H9 (cell line): ENCODE measurements around the gene COX6B2. TPM values are rescaled to one million over a fixed set of nuclear protein-coding genes. Genes with fewer than 3 reads are reported as not detected.

Experiments
- DNase-seq: peaks from one replicate; pipeline ENCODE4 v3.0.0-alpha.2; 2017
- H2AFZ ChIP-seq: one replicate; pipeline ENCODE4 v1.6.1; 2013; ENCODE audit warnings: mild to moderate bottlenecking, low read length, control low read depth, moderate library complexity
- H2AK5ac ChIP-seq: 2 replicates; pipeline ENCODE4 v1.6.1; 2013; ENCODE audit warnings: low read length, control low read depth, mixed read lengths; ENCODE audit not compliant: insufficient read length
- H2BK120ac ChIP-seq: one replicate; pipeline ENCODE4 v1.6.1; 2013; ENCODE audit warnings: low read depth, mild to moderate bottlenecking, low read length, control low read depth, inconsistent platforms; ENCODE audit not compliant: poor library complexity, severe bottlenecking
- H2BK12ac ChIP-seq: 2 replicates; pipeline ENCODE4 v1.6.1; 2013; ENCODE audit warnings: low read length, control low read depth, mixed read lengths, low read depth; ENCODE audit not compliant: insufficient read length
- H2BK15ac ChIP-seq: 2 replicates; pipeline ENCODE4 v1.6.1; 2013; ENCODE audit warnings: low read depth, low read length, control low read depth
- H2BK20ac ChIP-seq: one replicate; pipeline ENCODE4 v1.6.1; 2013; ENCODE audit warnings: low read depth, mild to moderate bottlenecking, low read length, control low read depth, inconsistent platforms; ENCODE audit not compliant: poor library complexity, severe bottlenecking
- H2BK5ac ChIP-seq: 2 replicates; pipeline ENCODE4 v1.6.1; 2013; ENCODE audit warnings: low read length, control low read depth, mixed read lengths; ENCODE audit not compliant: insufficient read length
- H3K14ac ChIP-seq: 2 replicates; pipeline ENCODE4 v1.6.1; 2013; ENCODE audit warnings: low read length, control low read depth; ENCODE audit not compliant: insufficient read depth
- H3K18ac ChIP-seq: 2 replicates; pipeline ENCODE4 v1.6.1; 2013; ENCODE audit warnings: low read depth, mild to moderate bottlenecking, mixed read lengths, low read length, control low read depth; ENCODE audit not compliant: insufficient read length
- H3K23ac ChIP-seq: 2 replicates; pipeline ENCODE4 v1.6.1; 2013; ENCODE audit warnings: low read length, control low read depth, mixed read lengths, low read depth; ENCODE audit not compliant: insufficient read length
- H3K23me2 ChIP-seq: 2 replicates; pipeline ENCODE4 v1.6.1; 2013; ENCODE audit warnings: low read depth, mild to moderate bottlenecking, mixed read lengths, low read length, control low read depth; ENCODE audit not compliant: insufficient read length, poor library complexity, severe bottlenecking
- H3K27ac ChIP-seq: 2 replicates; pipeline ENCODE4 v1.5.1; 2013; ENCODE audit warnings: low read length, control low read depth, mixed read lengths, low read depth; ENCODE audit not compliant: insufficient read length
- H3K27me3 ChIP-seq: 2 replicates; pipeline ENCODE4 v1.6.1; 2013; ENCODE audit warnings: low read length, control low read depth, inconsistent platforms; ENCODE audit not compliant: insufficient read depth
- H3K4ac ChIP-seq: 2 replicates; pipeline ENCODE4 v1.6.1; 2013; ENCODE audit warnings: low read depth, mild to moderate bottlenecking, control low read depth, inconsistent platforms, low read length, moderate library complexity
- H3K4me1 ChIP-seq: 2 replicates; pipeline ENCODE4 v1.6.1; 2013; ENCODE audit warnings: low read length, control low read depth, inconsistent platforms; ENCODE audit not compliant: insufficient read depth
- H3K4me2 ChIP-seq: 2 replicates; pipeline ENCODE4 v1.6.1; 2013; ENCODE audit warnings: low read length, control low read depth, mixed read lengths; ENCODE audit not compliant: insufficient read length, insufficient read depth
- H3K56ac ChIP-seq: 2 replicates; pipeline ENCODE4 v1.6.1; 2013; ENCODE audit warnings: low read depth, mild to moderate bottlenecking, mixed read lengths, low read length, control low read depth; ENCODE audit not compliant: insufficient read length
- H3K79me1 ChIP-seq: 2 replicates; pipeline ENCODE4 v1.6.1; 2013; ENCODE audit warnings: low read depth, mild to moderate bottlenecking, moderate library complexity, low read length, control low read depth, inconsistent platforms; ENCODE audit not compliant: insufficient read depth, poor library complexity, severe bottlenecking
- H3K79me2 ChIP-seq: 2 replicates; pipeline ENCODE4 v1.6.1; 2013; ENCODE audit warnings: low read length, control low read depth, inconsistent platforms; ENCODE audit not compliant: insufficient read depth
- H3K9ac ChIP-seq: 2 replicates; pipeline ENCODE4 v1.6.1; 2013; ENCODE audit warnings: low read length, control low read depth, mixed read lengths; ENCODE audit not compliant: insufficient read length; ENCODE audit errors: extremely low read depth
- H3K9me3 ChIP-seq: one replicate; pipeline ENCODE4 v1.6.1; 2013; ENCODE audit warnings: low read depth, low read length, inconsistent platforms; ENCODE audit not compliant: control insufficient read depth
- H3T11ph ChIP-seq: one replicate; pipeline ENCODE4 v1.6.1; 2013; ENCODE audit warnings: mild to moderate bottlenecking, low read length, control low read depth, inconsistent platforms
- H4K20me1 ChIP-seq: one replicate; pipeline ENCODE4 v1.6.1; 2013; ENCODE audit not compliant: control insufficient read depth, insufficient read length, insufficient read depth
- H4K5ac ChIP-seq: 2 replicates; pipeline ENCODE4 v1.6.1; 2013; ENCODE audit warnings: low read depth, mild to moderate bottlenecking, mixed read lengths, low read length, control low read depth; ENCODE audit not compliant: insufficient read length
- H4K8ac ChIP-seq: replicated peaks from 2 replicates; pipeline ENCODE4 v1.6.1; 2013; ENCODE audit warnings: low read length, control low read depth, mixed read lengths, low read depth; ENCODE audit not compliant: insufficient read length
- H4K91ac ChIP-seq: 2 replicates; pipeline ENCODE4 v1.6.1; 2013; ENCODE audit warnings: low read depth, mild to moderate bottlenecking, moderate library complexity, mixed read lengths, low read length, control low read depth; ENCODE audit not compliant: insufficient read length
- H3K27ac Mint-ChIP-seq, 3 experiments: 2 replicates in 2 of 3; 3 replicates in 1 of 3; pipeline ENCODE4 v1.8.0; 2020 to 2021; ENCODE audit warnings: mixed read lengths in 3 of 3, mild to moderate bottlenecking in 1 of 3, moderate library complexity in 1 of 3
- H3K27me3 Mint-ChIP-seq: 2 replicates; pipeline ENCODE4 v1.8.0; 2021; ENCODE audit warnings: low read depth, mild to moderate bottlenecking, moderate library complexity, mixed read lengths
- H3K36me3 Mint-ChIP-seq, 3 experiments: 2 replicates in 2 of 3; 3 replicates in 1 of 3; pipeline ENCODE4 v1.8.0; 2020 to 2021; ENCODE audit warnings: low read depth in 3 of 3, mixed read lengths in 3 of 3; ENCODE audit not compliant: insufficient read depth in 1 of 3
- H3K4me1 Mint-ChIP-seq, 2 experiments: 2 replicates each; pipeline ENCODE4 v1.8.0; 2020; ENCODE audit warnings: mixed read lengths in 2 of 2
- H3K4me3 Mint-ChIP-seq, 2 experiments: 2 replicates in 1 of 2; 3 replicates in 1 of 2; pipeline ENCODE4 v1.8.0; 2020 to 2021; ENCODE audit warnings: mild to moderate bottlenecking in 2 of 2, mixed read lengths in 2 of 2, moderate library complexity in 1 of 2
- H3K9me3 Mint-ChIP-seq, 2 experiments: 2 replicates in 1 of 2; 3 replicates in 1 of 2; pipeline ENCODE4 v1.8.0; 2020; ENCODE audit warnings: mild to moderate bottlenecking in 2 of 2, mixed read lengths in 2 of 2, moderate library complexity in 1 of 2
- CTCF ChIP-seq: fragments of 200-600 bp; sonication (generic); conservative IDR thresholded peaks from 3 replicates; pipeline ENCODE4 v1.8.0; 2021; ENCODE audit warnings: antibody characterized with exemption, mild to moderate bottlenecking
- WGBS: extraction: QIAGEN DNeasy Blood & Tissue Kit; methylation state at CpG from one replicate; pipeline ENCODE4 v1.1.7; 2013; ENCODE audit warnings: missing lambda C conversion rate, low lambda C conversion rate, mixed read lengths; ENCODE audit not compliant: insufficient read length; ENCODE audit errors: extremely low coverage; 5-methylcytosine and 5-hydroxymethylcytosine counted together
- total RNA-seq: library from RNA; stranded (reverse); gene quantifications from 2 replicates; pipeline ENCODE4 v1.2.1, GENCODE V29; 2021

The COX6B2 gene
- total RNA-seq, 1 experiment from 2014 or later, result 4.0 TPM

- Mint-ChIP-seq H3K4me3 (peak overlapping the region; percentile 39 to 54; a peak in 3 of 5 replicates), H3K27ac (peak overlapping the region in 1 of 3 experiments; percentile 70; a peak in 3 of 7 replicates), H3K9me3 (no peaks in the 10 kb centered on the region), H3K27me3 (no peaks in the 10 kb centered on the region; the same call in none of the 2 replicates), H3K4me1 (peaks cover 54 to 63% of the 10 kb centered on the region in 2 experiments), H3K36me3 (peaks cover 28 to 38% (median 30%) of the 10 kb centered on the region in 3 experiments)
- no peak overlapping the region for H2BK120ac ChIP-seq
- peaks cover 8% of the 10 kb centered on the region; the same call in 1 of the 2 replicates for H3K79me2 ChIP-seq
- H3K4ac ChIP-seq, result no peak overlapping the region
- WGBS, result no CpG with 5 or more reads among the region's 18 CpGs
- H3K9ac ChIP-seq, result no peak overlapping the region
- no peak for DNase-seq
- H3K23me2 ChIP-seq, result peaks cover under 1% of the 10 kb centered on the region
- no peak overlapping the region for H2AFZ ChIP-seq
- no peak overlapping the region for H2BK12ac ChIP-seq
- H3K79me1 ChIP-seq, result peaks cover 13% of the 10 kb centered on the region
- H3K4me1 ChIP-seq, result peaks cover 4% of the 10 kb centered on the region
- no peak overlapping the region for H2BK20ac ChIP-seq
- no peak overlapping the region for H2BK15ac ChIP-seq
- no peaks in the 10 kb centered on the region for H3K27me3 ChIP-seq
- H2AK5ac ChIP-seq, result no peak overlapping the region
- H3T11ph ChIP-seq, result no peak overlapping the region
- no peak overlapping the region for H3K4me2 ChIP-seq
- no peaks in the 10 kb centered on the region for H3K9me3 ChIP-seq
- no peak overlapping the region for H3K23ac ChIP-seq
- no peak overlapping the region for H3K56ac ChIP-seq
- H3K18ac ChIP-seq, result no peak overlapping the region
- no peak overlapping the region for H4K91ac ChIP-seq
- peaks cover 3% of the 10 kb centered on the region for H4K20me1 ChIP-seq
- H3K27ac ChIP-seq, result no peak overlapping the region
- no peak for TF ChIP-seq CTCF
- H4K5ac ChIP-seq, result no peak overlapping the region
- H4K8ac ChIP-seq, result no peak overlapping the region
- H3K14ac ChIP-seq, result no peak overlapping the region
- H2BK5ac ChIP-seq, result no peak overlapping the region
These were observed 37.4 kb upstream of the COX6B2 start for GRCh38 chr19:55391702-55392615.
